Fibroblast of mammary gland (primary cell): ENCODE results near the gene ADTRP.

ENCODE experiments used
- DNase-seq: peaks from one replicate; pipeline ENCODE4 v3.0.0-alpha.2; 2010; ENCODE audit warnings: low read depth
- H3K4me3 ChIP-seq: 2 replicates; pipeline ENCODE4 v1.5.1; 2011; ENCODE audit warnings: low read depth, mild to moderate bottlenecking, low read length, moderate library complexity; ENCODE audit not compliant: control insufficient read depth
- CTCF ChIP-seq: conservative IDR thresholded peaks from 2 replicates; pipeline ENCODE4 v1.5.1; 2011; ENCODE audit warnings: low read depth, low read length, inconsistent platforms; ENCODE audit not compliant: control insufficient read depth, insufficient read depth

ADTRP gene

GRCh38 chr6:11766589-11767450, 11.8 kb downstream of the ADTRP start:
- no peak for TF ChIP-seq CTCF
- H3K4me3 ChIP-seq, result no peak overlapping the region
- DNase-seq, result peak; percentile 98

- TF ChIP-seq CTCF, result no peak
- no peak overlapping the region for H3K4me3 ChIP-seq
- no peak for DNase-seq
Observed at GRCh38 chr6:11766043-11766442, 12.6 kb downstream of the ADTRP start.

- no peak for DNase-seq
- TF ChIP-seq CTCF, result no peak
- no peak overlapping the region for H3K4me3 ChIP-seq
Observed at GRCh38 chr6:11764250-11764604, 14.4 kb downstream of the ADTRP start.

GRCh38 chr6:11763460-11764249, 14.9 kb downstream of the ADTRP start:
- no peak for TF ChIP-seq CTCF
- no peak overlapping the region for H3K4me3 ChIP-seq
- peak; percentile 46 for DNase-seq

GRCh38 chr6:11762794-11763459, 15.7 kb downstream of the ADTRP start:
- peak; percentile 68 for DNase-seq
- H3K4me3 ChIP-seq, result no peak overlapping the region
- TF ChIP-seq CTCF, result no peak

- no peak for DNase-seq
- TF ChIP-seq CTCF, result no peak
- H3K4me3 ChIP-seq, result no peak overlapping the region
Observed at GRCh38 chr6:11761744-11762620, 16.6 kb downstream of the ADTRP start.
